RWPE2 (cell line): ENCODE data around the gene EHD4.

Source experiments
- ATAC-seq: fragments of 200-7000 bp; cut with Tn5 transposase; 3 replicates; pipeline ENCODE4 v1.9.1; 2021; ENCODE audit warnings: low read depth
- DNase-seq: peaks from one replicate; pipeline ENCODE4 v3.0.0-alpha.2; 2020; ENCODE audit warnings: low spot score
- H3K27ac ChIP-seq: fragments of 450-650 bp; 2 replicates; pipeline ENCODE4 v1.5.1; 2017; ENCODE audit warnings: mild to moderate bottlenecking; ENCODE audit not compliant: poor library complexity, severe bottlenecking
- H3K27me3 ChIP-seq: fragments of 250-450 bp; sonication (Bioruptor Pico); 2 replicates; pipeline ENCODE4 v1.5.1; 2021; ENCODE audit warnings: mild to moderate bottlenecking, moderate library complexity; ENCODE audit not compliant: insufficient read depth, poor library complexity, severe bottlenecking
- H3K36me3 ChIP-seq: fragments of 250-450 bp; sonication (Bioruptor Pico); 2 replicates; pipeline ENCODE4 v1.5.1; 2020; ENCODE audit warnings: low read depth, mild to moderate bottlenecking, moderate library complexity
- H3K4me1 ChIP-seq: fragments of 250-450 bp; sonication (Bioruptor Pico); 2 replicates; pipeline ENCODE4 v1.5.1; 2021; ENCODE audit warnings: mild to moderate bottlenecking, moderate library complexity; ENCODE audit not compliant: insufficient read depth, poor library complexity, severe bottlenecking
- H3K4me3 ChIP-seq: fragments of 250-450 bp; sonication (Bioruptor Pico); 2 replicates; pipeline ENCODE4 v1.5.1; 2021; ENCODE audit warnings: mild to moderate bottlenecking, moderate library complexity; ENCODE audit not compliant: severe bottlenecking
- H3K9me3 ChIP-seq: fragments of 250-450 bp; sonication (Bioruptor Pico); 2 replicates; pipeline ENCODE4 v1.5.1; 2021; ENCODE audit warnings: mild to moderate bottlenecking, moderate library complexity; ENCODE audit not compliant: severe bottlenecking
- CTCF ChIP-seq: fragments of 450-650 bp; IDR thresholded peaks from one replicate; pipeline ENCODE4 v1.5.1; 2017; ENCODE audit warnings: mild to moderate bottlenecking, moderate library complexity; ENCODE audit not compliant: poor library complexity, severe bottlenecking

The EHD4 gene

DNA sequence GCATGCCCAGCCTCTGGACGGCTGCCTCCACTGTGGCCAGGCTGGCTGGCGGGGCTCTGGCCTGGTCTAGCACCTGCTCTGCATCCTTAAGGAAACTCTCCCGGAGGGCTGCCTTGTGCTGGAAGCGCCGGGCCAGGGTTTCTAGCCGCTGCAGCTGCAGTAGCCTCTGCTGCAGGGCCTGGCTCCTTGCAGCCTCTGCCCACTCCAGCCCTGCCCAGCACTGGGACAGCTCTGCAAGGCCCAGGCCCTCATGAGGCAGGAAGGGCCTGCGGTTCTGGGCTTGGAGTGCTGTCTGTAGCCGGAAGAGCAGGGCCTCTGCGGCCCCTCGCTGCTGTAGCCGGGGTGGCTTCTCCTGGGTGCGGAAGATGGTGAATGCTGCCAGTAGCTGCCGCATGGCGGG is 86.5 kb downstream of the EHD4 start:
- ATAC-seq, result no peak
- Histone ChIP-seq H3K4me3 (no peak overlapping the region), H3K4me1 (peaks cover 3% of the 10 kb centered on the region), H3K27ac (no peak overlapping the region), H3K9me3 (no peaks in the 10 kb centered on the region), H3K36me3 (no peaks in the 10 kb centered on the region), H3K27me3 (no peaks in the 10 kb centered on the region)
- no peak for DNase-seq
- TF ChIP-seq CTCF, result no peak

DNA sequence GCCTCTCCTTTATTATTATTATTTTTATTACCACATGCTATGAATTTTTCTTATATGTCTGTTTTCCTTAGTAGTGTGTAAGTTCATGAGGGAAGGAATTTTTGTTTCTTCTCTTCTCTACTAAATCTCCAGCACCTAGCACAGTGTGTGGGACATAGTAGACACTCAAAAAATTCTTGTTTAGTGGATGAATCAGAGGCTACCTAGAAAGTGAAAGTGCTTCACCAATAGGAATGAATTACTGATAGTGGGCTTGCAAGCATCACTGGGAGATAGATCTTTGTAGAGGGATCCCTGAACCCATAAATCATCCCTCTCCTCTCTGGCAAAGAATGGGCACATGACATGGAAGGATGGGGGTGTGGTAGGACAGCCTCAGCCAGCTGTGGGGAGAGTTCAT is 87.0 kb downstream of the EHD4 start:
- H3K4me1 ChIP-seq, result peaks cover 3% of the 10 kb centered on the region
- no peak overlapping the region for H3K27ac ChIP-seq
- DNase-seq (no peak), ATAC-seq (no peak)
- no peak for TF ChIP-seq CTCF
- H3K36me3 ChIP-seq, result no peaks in the 10 kb centered on the region
- H3K4me3 ChIP-seq, result no peak overlapping the region
- no peaks in the 10 kb centered on the region for H3K9me3 ChIP-seq
- no peaks in the 10 kb centered on the region for H3K27me3 ChIP-seq

DNA sequence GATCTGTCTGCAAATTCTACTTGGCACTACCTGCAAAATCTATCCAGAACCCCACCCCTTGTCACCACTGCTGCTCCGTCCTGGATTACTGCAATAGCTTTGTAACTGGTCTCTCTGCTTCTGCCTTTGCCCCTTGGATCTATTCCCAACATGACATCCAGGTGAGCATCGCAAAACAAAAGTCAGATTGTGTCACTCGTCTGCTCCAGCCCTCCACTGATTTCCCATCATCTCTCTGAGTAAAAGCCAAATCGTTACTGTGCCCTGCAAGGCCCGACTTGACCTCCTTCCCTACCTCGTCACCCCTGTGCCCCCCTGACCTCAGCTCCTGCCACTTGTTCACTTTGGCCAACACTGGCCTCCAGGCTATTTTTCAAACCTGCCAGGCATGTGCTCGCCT is 87.9 kb downstream of the EHD4 start:
- H3K27ac ChIP-seq, result no peak overlapping the region
- H3K4me3 ChIP-seq, result no peak overlapping the region
- peaks cover 3% of the 10 kb centered on the region for H3K4me1 ChIP-seq
- no peaks in the 10 kb centered on the region for H3K36me3 ChIP-seq
- no peak for DNase-seq
- no peaks in the 10 kb centered on the region for H3K27me3 ChIP-seq
- no peak for TF ChIP-seq CTCF
- no peaks in the 10 kb centered on the region for H3K9me3 ChIP-seq
- no peak for ATAC-seq

GRCh38 chr15:41883484-41883825 is 88.9 kb downstream of the EHD4 start:
- DNase-seq (no peak), ATAC-seq (no peak)
- TF ChIP-seq CTCF, result no peak
- Histone ChIP-seq H3K27me3 (no peaks in the 10 kb centered on the region), H3K4me3 (no peak overlapping the region), H3K27ac (no peak overlapping the region), H3K9me3 (no peaks in the 10 kb centered on the region), H3K4me1 (peaks cover 3% of the 10 kb centered on the region), H3K36me3 (no peaks in the 10 kb centered on the region)

DNA sequence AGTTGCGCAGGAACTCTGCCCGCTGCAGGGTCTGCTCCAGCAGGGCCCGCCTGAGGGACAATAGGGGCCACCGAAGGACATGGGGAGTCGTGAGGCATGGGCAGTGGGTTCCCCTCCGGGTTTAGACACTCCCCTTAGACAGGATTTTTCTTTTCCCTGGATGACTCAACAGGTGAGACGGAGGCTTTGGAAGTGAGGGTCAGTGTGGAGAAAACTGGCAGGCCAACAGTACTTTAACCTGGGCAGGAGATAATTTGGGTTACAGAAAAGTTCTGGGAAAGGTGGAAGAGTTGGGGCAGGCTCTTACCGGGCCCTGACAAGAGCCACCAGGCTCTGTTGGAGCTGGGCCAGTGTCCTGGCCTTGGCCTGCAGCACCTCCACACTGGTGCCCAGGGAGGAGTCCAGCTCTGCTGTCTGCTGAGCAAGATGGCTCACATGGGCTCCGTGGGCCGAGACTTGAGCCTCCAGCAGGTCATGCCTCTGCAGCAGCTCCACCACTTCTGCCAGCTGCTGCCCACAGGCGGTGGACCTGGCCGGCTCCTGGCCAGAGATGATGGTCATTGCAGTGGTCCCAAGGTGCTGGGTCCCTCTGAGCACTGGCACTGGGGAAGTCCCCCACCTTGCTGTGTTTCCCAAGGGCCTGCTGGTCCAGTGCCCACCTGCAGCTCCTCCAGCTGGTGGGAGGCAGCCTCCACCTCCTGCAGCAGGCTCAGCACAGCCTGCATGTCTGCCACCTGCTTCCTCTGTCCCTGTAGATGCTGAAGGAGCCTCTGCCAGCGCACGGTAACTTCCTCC is 89.5 kb downstream of the EHD4 start:
- ATAC-seq (peak; percentile 26; the same call in 1 of the 3 replicates), DNase-seq (no peak)
- Histone ChIP-seq H3K36me3 (no peaks in the 10 kb centered on the region), H3K27me3 (no peaks in the 10 kb centered on the region), H3K27ac (no peak overlapping the region), H3K4me1 (peaks cover 3% of the 10 kb centered on the region), H3K4me3 (no peak overlapping the region), H3K9me3 (no peaks in the 10 kb centered on the region)
- TF ChIP-seq CTCF, result no peak
